H1 (cell line): ENCODE results near the gene MUSTN1. TPM values are rescaled to one million over a fixed set of nuclear protein-coding genes. Genes with fewer than 3 reads are reported as not detected.

Experiments used
- CBX8 ChIP-seq: fragments of 300-800, 300-1000 bp; sonication (generic); IDR thresholded peaks from 2 replicates; pipeline ENCODE4 v1.7.1; 2016; ENCODE audit warnings: low read depth, low read length, borderline replicate concordance
- CTCF ChIP-seq, 3 experiments: IDR thresholded peaks; 1 replicate in 2 of 3; 2 replicates in 1 of 3; pipeline versions ENCODE4 v1.5.1 to v1.6.1; 2011; ENCODE audit warnings: low read length in 3 of 3, mild to moderate bottlenecking in 3 of 3, inconsistent platforms in 2 of 3, low read depth in 1 of 3, moderate library complexity in 1 of 3; ENCODE audit not compliant: insufficient read depth in 1 of 3; ENCODE audit errors: control extremely low read depth in 1 of 3
- GTF2F1 ChIP-seq: IDR thresholded peaks from 2 replicates; pipeline ENCODE4 v1.6.1; 2012; ENCODE audit warnings: low read depth, low read length, improper control_type of control experiment, borderline replicate concordance
- RAD21 ChIP-seq, 2 experiments: IDR thresholded peaks in 1 of 2; conservative IDR thresholded peaks in 1 of 2; 2 replicates each; pipeline ENCODE4 v1.6.1; 2011; ENCODE audit warnings: low read depth in 2 of 2, low read length in 2 of 2, improper control_type of control experiment in 1 of 2, inconsistent platforms in 1 of 2, mild to moderate bottlenecking in 1 of 2, moderate library complexity in 1 of 2
- SIRT6 ChIP-seq: IDR thresholded peaks from one replicate; pipeline ENCODE4 v1.7.1; 2012; ENCODE audit warnings: low read length, inconsistent platforms
- SP1 ChIP-seq: IDR thresholded peaks from 2 replicates; pipeline ENCODE4 v1.6.1; 2011; ENCODE audit warnings: low read depth, low read length
- TBP ChIP-seq: IDR thresholded peaks from 2 replicates; pipeline ENCODE4 v1.6.1; 2011; ENCODE audit warnings: low read depth, low read length, improper control_type of control experiment
- microRNA-seq, 2 experiments: library from miRNA; unstranded; fragments of <30 nt; microRNA quantifications; one replicate each; pipeline versions ENCODE4 to v1.2.0, GENCODE V29; 2016 to 2020; ENCODE audit warnings: borderline microRNAs expressed in 2 of 2, borderline number of aligned reads in 2 of 2, borderline replicate concordance in 1 of 2
- polyA plus RNA-seq, 7 experiments: library from polyadenylated mRNA; depleted of rRNA in 3 of 7; stranded (reverse) in 5 of 7; unstranded in 2 of 7; fragments of >200 nt in 5 of 7; fragments of 200-250 nt in 2 of 7; gene quantifications; 1 replicate in 5 of 7; 2 replicates in 1 of 7; 4 replicates in 1 of 7; pipeline versions ENCODE4 v1.2.1 to v1.2.3, GENCODE V29; 2011 to 2013; ENCODE audit warnings: missing spikeins in 2 of 7, mixed read lengths in 2 of 7
- small RNA-seq: library from polyadenylated mRNA; stranded (forward); fragments of <200 nt; extraction: miRNeasy Mini kit (QIAGEN cat#:217004); gene quantifications from one replicate; pipeline ENCODE3, GENCODE V24; 2013; ENCODE audit not compliant: insufficient read depth
- total RNA-seq: library from RNA; stranded (reverse); fragmentation: NEBNext Ultra II Directional; extraction: Animal tissue kit (Norgen Biotek cat#: 25700); gene quantifications from 2 replicates; pipeline ENCODE4 v1.2.1, GENCODE V29; 2021

MUSTN1 gene
- total and polyA plus RNA-seq, 2 of the 8 experiments (the other 6 are each of a cell fraction or from before 2014, with no cell fraction given) = 1.1 to 2.4 TPM

GRCh38 chr3:52783211-52783555, 51.6 kb downstream of the MUSTN1 start (continued):
- TF ChIP-seq CTCF (IDR thresholded peaks at IDR 0.05; ENCODE audit: control extremely low read depth in 1 of 3, insufficient read depth in 1 of 3, low read depth in 1 of 3, low read length in 3 of 3) (no peak), SP1 (no peak), TBP (no peak), GTF2F1 (no peak), SIRT6 (no peak), CBX8 (no peak), RAD21 (IDR thresholded peaks at IDR 0.05 in 1 of 2, conservative IDR thresholded peaks at IDR 0.05 in 1 of 2; ENCODE audit: low read depth in 2 of 2, low read length in 2 of 2) (no peak)

Small RNA genes lying within 50 kb of the gene (microRNA-seq; reads per million reads assigned to microRNA genes)
- 0 reads per million in 2 experiments for gene MIR8064

Small RNA genes lying within 50 kb of the gene (small RNA-seq; reads per million reads assigned to genes)
- not detected for gene MIR8064
- not detected for gene MUSTN1

Other genes starting within 250 kb of the MUSTN1 start
- gene PBRM1, start 149.1 kb downstream of the MUSTN1 start, total RNA-seq = 65.8 and 65.9 TPM in 2 replicates
- gene PBRM1, start 149.1 kb downstream of the MUSTN1 start, polyA plus RNA-seq (2011; rRNA removed) = 17.0 and 19.3 TPM in 2 replicates
- 174 and 184 TPM in 2 replicates for gene GNL3, start 149.0 kb downstream of the MUSTN1 start, total RNA-seq
- 35.7 and 45.5 TPM in 2 replicates for gene GNL3, start 149.0 kb downstream of the MUSTN1 start, polyA plus RNA-seq (2011; rRNA removed)
- gene GLT8D1, start 129.2 kb downstream of the MUSTN1 start, total RNA-seq = 33.6 and 33.8 TPM in 2 replicates
- 23.2 and 29.0 TPM in 2 replicates for gene GLT8D1, start 129.2 kb downstream of the MUSTN1 start, polyA plus RNA-seq (2011; rRNA removed)
- 102 and 104 TPM in 2 replicates for gene SPCS1, start 128.9 kb downstream of the MUSTN1 start, total RNA-seq
- gene SPCS1, start 128.9 kb downstream of the MUSTN1 start, polyA plus RNA-seq (2011; rRNA removed) = 185 and 191 TPM in 2 replicates
- gene NEK4, start 64.1 kb downstream of the MUSTN1 start, total RNA-seq = 39.5 and 40.0 TPM in 2 replicates
- gene NEK4, start 64.1 kb downstream of the MUSTN1 start, polyA plus RNA-seq (2011; rRNA removed) = 6.0 and 7.5 TPM in 2 replicates
- gene ITIH1, start 57.4 kb downstream of the MUSTN1 start, total RNA-seq = not detected in 2 replicates
- not detected in 2 replicates for gene ITIH1, start 57.4 kb downstream of the MUSTN1 start, polyA plus RNA-seq (2011; rRNA removed)
- gene ITIH3, start 40.2 kb downstream of the MUSTN1 start, total RNA-seq = not detected in 2 replicates
- not detected in 2 replicates for gene ITIH3, start 40.2 kb downstream of the MUSTN1 start, polyA plus RNA-seq (2011; rRNA removed)
- gene ITIH4, start 4.3 kb downstream of the MUSTN1 start, total RNA-seq = 0.78 and 3.7 TPM in 2 replicates
- gene ITIH4, start 4.3 kb downstream of the MUSTN1 start, polyA plus RNA-seq (2011; rRNA removed) = 3.2 and 3.4 TPM in 2 replicates
- 22.1 and 23.0 TPM in 2 replicates for gene STIMATE, start 62.5 kb upstream of the MUSTN1 start, total RNA-seq
- gene STIMATE, start 62.5 kb upstream of the MUSTN1 start, polyA plus RNA-seq (2011; rRNA removed) = 17.5 and 33.0 TPM in 2 replicates
- gene SFMBT1, start 211.1 kb upstream of the MUSTN1 start, total RNA-seq = 16.8 and 18.7 TPM in 2 replicates
- 5.5 and 8.1 TPM in 2 replicates for gene SFMBT1, start 211.1 kb upstream of the MUSTN1 start, polyA plus RNA-seq (2011; rRNA removed)